ENCODE results near the gene ASCC3. TPM values are rescaled to one million over a fixed set of nuclear protein-coding genes. Genes with fewer than 3 reads are reported as not detected.

The ASCC3 gene
- total and polyA plus RNA-seq, 2 donors (not counting 3 experiments of a cell fraction or from before 2014, with no cell fraction given): 15.7 to 57.2 TPM

DNA sequence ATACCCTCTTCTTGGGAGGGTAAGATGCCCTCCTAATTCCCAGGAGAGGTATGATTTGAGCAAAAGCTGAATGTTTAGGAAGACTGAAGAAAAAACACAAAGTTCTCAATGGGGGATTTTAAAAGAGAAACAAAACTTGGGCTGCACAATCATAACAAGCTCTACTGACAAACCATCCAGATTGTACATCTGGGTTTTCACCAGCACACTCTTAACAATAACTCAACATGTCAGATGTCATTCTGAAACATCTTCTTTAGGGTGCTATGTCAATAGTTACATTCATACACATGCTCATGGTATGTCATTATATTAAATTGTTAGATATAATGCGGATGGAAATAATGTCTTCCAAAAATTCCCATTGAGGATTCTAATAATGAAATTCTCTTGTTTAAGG lies 95.1 kb downstream of the ASCC3 start:
- ChIA-PET POLR2A (no interaction called here), CTCF (interaction anchor here (1.0 to 1.1 kb wide), 2 partner anchors 10 to 66 kb away, joined by 3 to 4 read pairs; no protein-coding TSS in a partner anchor)
- Histone ChIP-seq H3K9me1 (replicated peaks; ENCODE audit: control insufficient read depth, extremely low read depth, insufficient read depth, low read length) (no peaks in the 10 kb centered on the region), H3K4me2 (ENCODE audit: insufficient read depth, low read length) (no peak overlapping the region), H3K9me3 (replicated peaks; ENCODE audit: control insufficient read depth, insufficient read depth, low read length) (no peaks in the 10 kb centered on the region), H3K27me3 (ENCODE audit: control insufficient read depth in 2 of 2, insufficient read depth in 2 of 2, low read length in 2 of 2) (no peaks in the 10 kb centered on the region), H3K79me2 (ENCODE audit: control insufficient read depth, insufficient read depth, low read length) (no peaks in the 10 kb centered on the region), H2AFZ (ENCODE audit: low read depth, low read length) (no peak overlapping the region), H3K27ac (ENCODE audit: insufficient read depth, low read depth, low read length) (no peak overlapping the region), H3K36me3 (ENCODE audit: control insufficient read depth in 2 of 2, extremely low read depth in 1 of 2, insufficient read depth in 2 of 2, low read length in 2 of 2) (no peaks in the 10 kb centered on the region), H3K4me1 (ENCODE audit: control insufficient read depth, extremely low read depth, insufficient read depth, low read length) (no peaks in the 10 kb centered on the region), H3K4me3 (replicated peaks in 1 of 3; ENCODE audit: insufficient read depth in 1 of 3, low read depth in 1 of 3, low read length in 3 of 3) (no peak overlapping the region), H4K20me1 (replicated peaks; ENCODE audit: control insufficient read depth, extremely low read depth, insufficient read depth, low read length) (no peaks in the 10 kb centered on the region), H3K9ac (replicated peaks; ENCODE audit: extremely low read depth, insufficient read depth, low read length) (no peak overlapping the region)
- TF ChIP-seq, protein P1, sequence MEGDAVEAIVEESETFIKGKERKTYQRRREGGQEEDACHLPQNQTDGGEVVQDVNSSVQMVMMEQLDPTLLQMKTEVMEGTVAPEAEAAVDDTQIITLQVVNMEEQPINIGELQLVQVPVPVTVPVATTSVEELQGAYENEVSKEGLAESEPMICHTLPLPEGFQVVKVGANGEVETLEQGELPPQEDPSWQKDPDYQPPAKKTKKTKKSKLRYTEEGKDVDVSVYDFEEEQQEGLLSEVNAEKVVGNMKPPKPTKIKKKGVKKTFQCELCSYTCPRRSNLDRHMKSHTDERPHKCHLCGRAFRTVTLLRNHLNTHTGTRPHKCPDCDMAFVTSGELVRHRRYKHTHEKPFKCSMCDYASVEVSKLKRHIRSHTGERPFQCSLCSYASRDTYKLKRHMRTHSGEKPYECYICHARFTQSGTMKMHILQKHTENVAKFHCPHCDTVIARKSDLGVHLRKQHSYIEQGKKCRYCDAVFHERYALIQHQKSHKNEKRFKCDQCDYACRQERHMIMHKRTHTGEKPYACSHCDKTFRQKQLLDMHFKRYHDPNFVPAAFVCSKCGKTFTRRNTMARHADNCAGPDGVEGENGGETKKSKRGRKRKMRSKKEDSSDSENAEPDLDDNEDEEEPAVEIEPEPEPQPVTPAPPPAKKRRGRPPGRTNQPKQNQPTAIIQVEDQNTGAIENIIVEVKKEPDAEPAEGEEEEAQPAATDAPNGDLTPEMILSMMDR (IDR thresholded peaks at IDR 0.05; ENCODE audit: extremely low read depth in 1 of 2, insufficient read depth in 1 of 2, low read depth in 1 of 2, low read length in 2 of 2): no peak
- intact Hi-C loops (cut with micrococcal nuclease): no loop called here
- DNase-seq (ENCODE audit: low read depth, low spot score) (no peak), FAIRE-seq (no peak)
- dilution Hi-C loops (cut with MboI; ENCODE audit: extremely low pct_ligation_motif_present, low sequenced_read_pairs): no loop called here
- BruUV-seq (replicated peaks): no TSS peak

DNA sequence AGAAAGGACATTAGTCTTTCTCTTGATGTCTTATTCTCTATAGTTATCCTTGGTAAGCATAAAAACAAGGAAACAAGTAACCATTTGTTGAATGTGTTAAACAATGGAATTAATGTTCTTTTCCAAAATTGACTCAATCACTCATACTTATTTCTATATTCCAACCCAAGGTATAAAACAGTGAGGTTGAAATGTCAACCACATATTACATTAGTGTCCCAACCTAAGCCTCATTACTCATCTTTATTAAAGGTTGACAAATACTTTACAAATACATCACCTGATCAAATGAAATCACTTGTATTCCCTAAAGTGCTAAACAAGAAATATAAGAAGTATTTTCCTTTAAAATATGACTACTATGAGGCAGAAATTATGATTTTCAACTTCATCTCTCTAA lies 100.5 kb downstream of the ASCC3 start:
- dilution Hi-C loops (cut with MboI; ENCODE audit: extremely low pct_ligation_motif_present, low sequenced_read_pairs): no loop called here
- FAIRE-seq: no peak
- CTCF ChIA-PET: no interaction called here

More for the DNA sequence above, 100.5 kb downstream of the ASCC3 start:
- Histone ChIP-seq H4K20me1 (replicated peaks; ENCODE audit: control insufficient read depth, extremely low read depth, insufficient read depth, low read length) (no peaks in the 10 kb centered on the region), H3K9me3 (replicated peaks; ENCODE audit: control insufficient read depth, insufficient read depth, low read length) (no peaks in the 10 kb centered on the region), H3K4me2 (ENCODE audit: insufficient read depth, low read length) (no peak overlapping the region), H2AFZ (ENCODE audit: low read depth, low read length) (no peak overlapping the region), H3K4me3 (replicated peaks in 1 of 3; ENCODE audit: insufficient read depth in 1 of 3, low read depth in 1 of 3, low read length in 3 of 3) (no peak overlapping the region), H3K36me3 (ENCODE audit: control insufficient read depth in 2 of 2, extremely low read depth in 1 of 2, insufficient read depth in 2 of 2, low read length in 2 of 2) (no peaks in the 10 kb centered on the region), H3K79me2 (ENCODE audit: control insufficient read depth, insufficient read depth, low read length) (no peaks in the 10 kb centered on the region), H3K4me1 (ENCODE audit: control insufficient read depth, extremely low read depth, insufficient read depth, low read length) (no peaks in the 10 kb centered on the region), H3K9me1 (replicated peaks; ENCODE audit: control insufficient read depth, extremely low read depth, insufficient read depth, low read length) (no peaks in the 10 kb centered on the region), H3K27ac (ENCODE audit: insufficient read depth, low read depth, low read length) (no peak overlapping the region), H3K27me3 (ENCODE audit: control insufficient read depth in 2 of 2, insufficient read depth in 2 of 2, low read length in 2 of 2) (no peaks in the 10 kb centered on the region), H3K9ac (replicated peaks; ENCODE audit: extremely low read depth, insufficient read depth, low read length) (no peak overlapping the region)
- BruUV-seq (replicated peaks): no TSS peak
- intact Hi-C loops (cut with micrococcal nuclease): no loop called here
- POLR2A ChIA-PET: no interaction called here
- no peak for TF ChIP-seq MYC (IDR thresholded peaks at IDR 0.05; ENCODE audit: low read depth, low read length)
- no peak for TF ChIP-seq POLR2A (IDR thresholded peaks at IDR 0.05; ENCODE audit: low read depth, low read length)
- TF ChIP-seq POLR2AphosphoS5 (IDR thresholded peaks at IDR 0.05; ENCODE audit: insufficient read depth, low read depth, low read length): no peak
- TF ChIP-seq EZH2 (IDR thresholded peaks at IDR 0.05; ENCODE audit: borderline replicate concordance, low read depth, low read length, severe bottlenecking): no peak
- no peak for TF ChIP-seq JUN (IDR thresholded peaks at IDR 0.05; ENCODE audit: borderline replicate concordance, insufficient read depth, insufficient read length, low read depth)
- TF ChIP-seq, protein P1 (IDR thresholded peaks at IDR 0.05; ENCODE audit: extremely low read depth in 1 of 2, insufficient read depth in 1 of 2, low read depth in 1 of 2, low read length in 2 of 2): no peak
- no peak for TF ChIP-seq FOS (IDR thresholded peaks at IDR 0.05; ENCODE audit: borderline replicate concordance, insufficient read depth, low read length)
- no peak for DNase-seq (ENCODE audit: low read depth, low spot score)
